Endothelial cell (in vitro differentiated cells): ENCODE measurements around the gene BPIFA1. TPM values are rescaled to one million over a fixed set of nuclear protein-coding genes. Genes with fewer than 3 reads are reported as not detected.

Source experiments
- DNase-seq: peaks from one replicate; pipeline ENCODE4 v3.0.0; 2021; ENCODE audit warnings: low spot score
- H3K27ac Mint-ChIP-seq: one replicate; pipeline ENCODE4 v1.8.0; 2021; ENCODE audit warnings: mixed read lengths, inconsistent platforms; ENCODE audit not compliant: unreplicated experiment
- H3K27me3 Mint-ChIP-seq: one replicate; pipeline ENCODE4 v1.8.0; 2021; ENCODE audit warnings: mild to moderate bottlenecking, moderate library complexity, mixed read lengths, inconsistent platforms; ENCODE audit not compliant: unreplicated experiment
- H3K36me3 Mint-ChIP-seq: one replicate; pipeline ENCODE4 v1.8.0; 2021; ENCODE audit warnings: mild to moderate bottlenecking, low read depth, mixed read lengths, inconsistent platforms; ENCODE audit not compliant: unreplicated experiment
- H3K4me1 Mint-ChIP-seq: one replicate; pipeline ENCODE4 v1.8.0; 2021; ENCODE audit warnings: mild to moderate bottlenecking, mixed read lengths, inconsistent platforms; ENCODE audit not compliant: unreplicated experiment
- H3K4me3 Mint-ChIP-seq: one replicate; pipeline ENCODE4 v1.8.0; 2021; ENCODE audit warnings: mild to moderate bottlenecking, mixed read lengths, inconsistent platforms; ENCODE audit not compliant: unreplicated experiment
- H3K9me3 Mint-ChIP-seq: one replicate; pipeline ENCODE4 v1.8.0; 2021; ENCODE audit warnings: mixed read lengths, inconsistent platforms; ENCODE audit not compliant: unreplicated experiment
- total RNA-seq: library from RNA; stranded (reverse); fragmentation: NEBNext Ultra II Directional; extraction: Animal tissue kit (Norgen Biotek cat#: 25700); gene quantifications from one replicate; pipeline ENCODE4 v1.2.1, GENCODE V29; 2021; ENCODE audit not compliant: unreplicated experiment
- TF ChIP-seq, protein P1 (sequence below): fragments of 200-600 bp; sonication (generic); IDR thresholded peaks from one replicate; pipeline ENCODE4 v1.5.0; 2021; ENCODE audit warnings: antibody characterized with exemption; ENCODE audit not compliant: unreplicated experiment

BPIFA1 gene
- total RNA-seq, 1 donor from 2014 or later = not detected

DNA sequence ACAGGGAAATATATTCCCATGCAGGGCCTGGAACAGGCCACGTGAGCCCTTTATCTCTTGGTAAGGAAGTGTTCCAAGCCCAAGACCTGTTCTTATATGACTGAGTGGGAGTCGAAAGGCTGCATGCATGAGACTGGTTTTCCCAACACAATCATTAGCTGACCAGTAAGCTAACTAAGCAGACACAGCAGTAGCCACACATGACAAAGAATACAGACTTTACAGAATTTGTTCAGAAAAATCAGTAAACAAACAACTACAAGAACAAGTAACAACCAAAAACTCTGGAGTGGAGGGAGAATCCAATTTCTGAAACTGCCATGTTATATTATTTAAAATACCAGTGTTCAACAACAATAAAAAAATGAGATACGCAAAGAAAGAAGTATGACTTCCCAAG lies 16.7 kb downstream of the BPIFA1 start:
- no peak for DNase-seq
- no peak overlapping the region for H3K27ac Mint-ChIP-seq
- no peaks in the 10 kb centered on the region for H3K9me3 Mint-ChIP-seq

DNA sequence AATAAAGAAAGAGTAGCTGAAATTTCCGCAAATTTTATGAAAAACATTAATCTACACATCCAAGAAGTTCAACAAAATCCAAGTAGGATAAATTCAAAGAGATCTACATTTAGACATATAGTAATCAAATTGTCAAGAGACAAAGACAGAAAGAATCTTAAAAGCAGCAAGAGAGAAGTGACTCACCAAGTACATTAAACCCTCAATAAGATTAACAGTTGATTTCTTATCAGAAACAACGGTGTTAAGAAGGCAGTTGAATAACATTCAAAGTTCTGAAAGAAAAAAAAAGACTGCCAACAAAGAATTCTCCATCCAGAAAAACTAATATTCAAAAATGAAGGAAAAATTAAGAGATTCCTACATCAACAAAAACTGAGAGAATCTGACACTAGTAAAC lies 19.2 kb downstream of the BPIFA1 start:
- Mint-ChIP-seq H3K27ac (no peak overlapping the region), H3K27me3 (no peaks in the 10 kb centered on the region), H3K4me1 (no peaks in the 10 kb centered on the region), H3K4me3 (no peak overlapping the region), H3K9me3 (no peaks in the 10 kb centered on the region), H3K36me3 (no peaks in the 10 kb centered on the region)
- TF ChIP-seq, protein P1, sequence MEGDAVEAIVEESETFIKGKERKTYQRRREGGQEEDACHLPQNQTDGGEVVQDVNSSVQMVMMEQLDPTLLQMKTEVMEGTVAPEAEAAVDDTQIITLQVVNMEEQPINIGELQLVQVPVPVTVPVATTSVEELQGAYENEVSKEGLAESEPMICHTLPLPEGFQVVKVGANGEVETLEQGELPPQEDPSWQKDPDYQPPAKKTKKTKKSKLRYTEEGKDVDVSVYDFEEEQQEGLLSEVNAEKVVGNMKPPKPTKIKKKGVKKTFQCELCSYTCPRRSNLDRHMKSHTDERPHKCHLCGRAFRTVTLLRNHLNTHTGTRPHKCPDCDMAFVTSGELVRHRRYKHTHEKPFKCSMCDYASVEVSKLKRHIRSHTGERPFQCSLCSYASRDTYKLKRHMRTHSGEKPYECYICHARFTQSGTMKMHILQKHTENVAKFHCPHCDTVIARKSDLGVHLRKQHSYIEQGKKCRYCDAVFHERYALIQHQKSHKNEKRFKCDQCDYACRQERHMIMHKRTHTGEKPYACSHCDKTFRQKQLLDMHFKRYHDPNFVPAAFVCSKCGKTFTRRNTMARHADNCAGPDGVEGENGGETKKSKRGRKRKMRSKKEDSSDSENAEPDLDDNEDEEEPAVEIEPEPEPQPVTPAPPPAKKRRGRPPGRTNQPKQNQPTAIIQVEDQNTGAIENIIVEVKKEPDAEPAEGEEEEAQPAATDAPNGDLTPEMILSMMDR = no peak
- no peak for DNase-seq

More for the DNA sequence above, 16.7 kb downstream of the BPIFA1 start:
- TF ChIP-seq, protein P1 = no peak
- no peaks in the 10 kb centered on the region for H3K36me3 Mint-ChIP-seq
- H3K4me3 Mint-ChIP-seq = no peak overlapping the region
- no peaks in the 10 kb centered on the region for H3K27me3 Mint-ChIP-seq
- no peaks in the 10 kb centered on the region for H3K4me1 Mint-ChIP-seq

DNA sequence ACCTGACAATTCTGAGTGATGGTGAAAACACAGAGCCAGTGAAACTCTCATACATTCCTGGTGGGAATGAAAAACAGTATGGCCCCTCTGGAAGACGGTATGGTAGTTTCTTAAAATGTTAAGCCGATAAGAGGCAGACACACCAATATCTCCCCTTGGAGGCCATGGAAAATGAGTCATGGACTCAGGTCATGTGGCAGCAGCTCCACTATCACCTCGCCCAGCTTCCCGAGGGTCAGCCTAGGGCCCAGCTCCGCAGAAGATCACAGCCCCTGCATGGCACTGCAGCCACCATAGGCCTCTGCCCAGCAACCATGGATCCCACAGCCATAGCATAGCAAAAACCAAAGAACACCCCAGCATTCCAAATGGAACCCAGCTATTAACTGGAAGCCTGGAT lies 21.4 kb downstream of the BPIFA1 start:
- DNase-seq = no peak
- H3K36me3 Mint-ChIP-seq = no peaks in the 10 kb centered on the region
- H3K27ac Mint-ChIP-seq = no peak overlapping the region
- no peaks in the 10 kb centered on the region for H3K9me3 Mint-ChIP-seq
- H3K4me1 Mint-ChIP-seq = no peaks in the 10 kb centered on the region
- peaks cover 1% of the 10 kb centered on the region for H3K27me3 Mint-ChIP-seq
- TF ChIP-seq, protein P1 = no peak
- no peak overlapping the region for H3K4me3 Mint-ChIP-seq

DNA sequence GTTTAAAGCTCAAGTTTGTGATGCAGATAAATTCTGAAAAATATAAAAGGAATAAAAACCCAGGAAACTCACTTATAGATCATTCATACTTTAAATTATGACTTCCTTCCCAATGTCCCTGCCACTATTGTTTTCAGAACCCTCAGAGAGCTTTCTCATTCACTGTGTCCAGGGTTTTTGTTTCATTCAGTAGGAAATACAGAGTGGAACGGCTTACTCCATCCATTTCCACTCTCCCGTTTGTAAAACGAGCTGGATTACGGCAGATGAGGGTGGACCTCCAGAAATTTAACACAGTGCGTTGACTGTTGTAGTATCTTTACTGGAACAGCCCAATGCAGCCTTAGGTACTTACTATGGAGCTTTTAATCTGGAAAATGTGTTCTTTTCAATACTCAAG lies 23.6 kb downstream of the BPIFA1 start:
- no peak overlapping the region for H3K4me3 Mint-ChIP-seq
- no peaks in the 10 kb centered on the region for H3K4me1 Mint-ChIP-seq
- TF ChIP-seq, protein P1 = no peak
- no peaks in the 10 kb centered on the region for H3K36me3 Mint-ChIP-seq
- peaks cover 5% of the 10 kb centered on the region for H3K27me3 Mint-ChIP-seq
- no peak overlapping the region for H3K27ac Mint-ChIP-seq
- H3K9me3 Mint-ChIP-seq = no peaks in the 10 kb centered on the region
- DNase-seq = no peak

DNA sequence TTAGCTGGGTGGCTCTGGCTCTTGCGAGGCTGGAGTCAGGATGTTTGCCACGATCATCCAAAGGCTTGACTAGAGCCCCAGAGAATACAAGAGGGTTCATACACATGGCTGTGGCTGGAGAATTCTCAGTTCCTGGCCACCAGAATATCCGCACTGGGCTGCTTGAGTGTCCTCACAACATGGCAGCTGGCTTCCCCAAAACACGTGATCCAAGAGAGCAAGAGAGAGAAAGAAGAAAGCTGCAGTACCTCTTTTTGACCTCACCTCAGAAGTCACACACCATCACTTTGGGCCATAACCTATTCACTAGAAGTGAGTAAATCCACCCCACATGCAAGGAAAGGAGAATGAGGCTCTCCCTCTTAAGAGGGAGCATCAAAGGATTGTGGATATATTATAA lies 25.7 kb downstream of the BPIFA1 start:
- H3K36me3 Mint-ChIP-seq = no peaks in the 10 kb centered on the region
- no peaks in the 10 kb centered on the region for H3K9me3 Mint-ChIP-seq
- no peak for DNase-seq
- H3K27me3 Mint-ChIP-seq = peaks cover 5% of the 10 kb centered on the region
- H3K27ac Mint-ChIP-seq = no peak overlapping the region
- no peak overlapping the region for H3K4me3 Mint-ChIP-seq
- H3K4me1 Mint-ChIP-seq = no peaks in the 10 kb centered on the region
- TF ChIP-seq, protein P1 = no peak
